HEK293T (cell line): ENCODE data around the gene SQSTM1.

Experiments used
- BHLHE40 ChIP-seq: fragments of 450-650 bp; IDR thresholded peaks from 2 replicates; pipeline ENCODE4 v1.6.1; 2016; ENCODE audit warnings: mild to moderate bottlenecking, moderate library complexity, borderline replicate concordance
- FOXM1 ChIP-seq: fragments of 450-650 bp; IDR thresholded peaks from 2 replicates; pipeline ENCODE4 v1.6.1; 2017; ENCODE audit warnings: mild to moderate bottlenecking, borderline replicate concordance
- NFRKB ChIP-seq: fragments of 450-650 bp; IDR thresholded peaks from 2 replicates; pipeline ENCODE4 v1.6.1; 2016; ENCODE audit warnings: mild to moderate bottlenecking, moderate library complexity
- PKNOX1 ChIP-seq: fragments of 450-650 bp; IDR thresholded peaks from 2 replicates; pipeline ENCODE4 v1.6.1; 2016
- SUZ12 ChIP-seq: fragments of 450-650 bp; IDR thresholded peaks from 2 replicates; pipeline ENCODE4 v1.6.1; 2016; ENCODE audit warnings: mild to moderate bottlenecking

- TF ChIP-seq NFRKB, result no peak
- TF ChIP-seq SUZ12, result no peak
- no peak for TF ChIP-seq PKNOX1
- no peak for TF ChIP-seq BHLHE40
- no peak for TF ChIP-seq FOXM1
Observed at GRCh38 chr5:179834120-179834519, 13.4 kb downstream of the SQSTM1 start.
